HCEC 1CT (cell line): ENCODE results near the gene MTERF4.

Experiments used
- DNase-seq: peaks from one replicate; pipeline ENCODE4 v3.0.0-alpha.2; 2017

Gene MTERF4

DNA sequence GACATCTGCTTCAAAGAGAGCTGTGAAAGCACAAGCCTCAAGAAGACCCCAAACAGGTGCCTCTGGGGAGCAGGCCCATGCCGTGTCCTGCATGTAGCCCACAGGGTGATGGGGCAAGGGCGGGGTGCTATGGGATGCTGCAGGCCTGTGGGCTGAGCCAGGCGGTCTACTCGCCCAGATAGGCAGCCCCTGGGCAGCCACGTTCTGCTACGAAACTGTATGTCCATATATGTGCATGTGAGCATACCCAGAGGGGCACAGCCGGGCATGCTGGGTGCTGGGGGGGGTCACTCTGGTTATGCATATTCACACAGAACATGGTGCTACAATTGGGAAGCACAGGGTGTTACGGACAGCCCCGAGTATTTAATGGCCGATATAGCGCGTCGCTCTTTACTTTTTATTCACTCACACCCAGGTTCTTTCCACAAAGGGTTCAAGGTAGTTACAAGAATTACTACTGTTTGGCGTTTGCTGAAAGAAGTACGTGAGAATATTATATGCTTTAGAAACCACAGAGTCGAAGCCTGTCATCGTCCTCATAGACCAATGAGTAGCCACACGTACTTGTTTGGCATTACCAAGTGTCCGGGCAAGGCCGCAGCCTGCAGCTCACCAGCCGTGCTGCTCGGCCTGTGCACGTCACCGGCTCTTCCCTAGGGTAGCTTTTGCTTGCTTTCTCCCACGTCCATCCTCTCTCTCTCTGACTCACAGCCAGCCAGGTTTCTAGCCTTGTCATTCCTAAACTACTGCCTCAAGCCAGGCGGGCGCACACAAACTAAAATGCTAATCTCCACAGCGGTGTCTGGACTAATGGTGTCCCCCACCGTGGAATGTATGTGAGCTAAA lies 14.4 kb downstream of the MTERF4 start:
- DNase-seq: no peak

- DNase-seq: no peak
Observed at GRCh38 chr2:241084856-241085444, 17.1 kb downstream of the MTERF4 start.

DNA sequence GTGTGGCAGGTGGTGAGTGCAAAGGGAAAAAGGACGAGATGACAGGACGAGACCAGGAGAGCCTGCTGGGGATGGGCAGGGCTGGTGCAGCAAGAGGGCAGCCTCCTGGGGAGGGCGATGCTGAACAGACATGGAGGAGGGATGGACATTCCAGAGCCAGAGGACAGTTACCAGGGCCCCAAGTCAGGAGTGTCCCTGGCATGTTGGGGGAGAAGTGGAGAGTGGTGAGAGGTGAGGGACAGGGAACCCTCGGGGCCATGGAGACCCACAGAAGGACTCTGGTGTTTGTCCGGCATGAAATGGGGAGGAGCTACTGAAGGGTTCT lies 19.0 kb downstream of the MTERF4 start:
- no peak for DNase-seq

GRCh38 chr2:241082341-241083090 lies 19.6 kb downstream of the MTERF4 start:
- DNase-seq: no peak

DNA sequence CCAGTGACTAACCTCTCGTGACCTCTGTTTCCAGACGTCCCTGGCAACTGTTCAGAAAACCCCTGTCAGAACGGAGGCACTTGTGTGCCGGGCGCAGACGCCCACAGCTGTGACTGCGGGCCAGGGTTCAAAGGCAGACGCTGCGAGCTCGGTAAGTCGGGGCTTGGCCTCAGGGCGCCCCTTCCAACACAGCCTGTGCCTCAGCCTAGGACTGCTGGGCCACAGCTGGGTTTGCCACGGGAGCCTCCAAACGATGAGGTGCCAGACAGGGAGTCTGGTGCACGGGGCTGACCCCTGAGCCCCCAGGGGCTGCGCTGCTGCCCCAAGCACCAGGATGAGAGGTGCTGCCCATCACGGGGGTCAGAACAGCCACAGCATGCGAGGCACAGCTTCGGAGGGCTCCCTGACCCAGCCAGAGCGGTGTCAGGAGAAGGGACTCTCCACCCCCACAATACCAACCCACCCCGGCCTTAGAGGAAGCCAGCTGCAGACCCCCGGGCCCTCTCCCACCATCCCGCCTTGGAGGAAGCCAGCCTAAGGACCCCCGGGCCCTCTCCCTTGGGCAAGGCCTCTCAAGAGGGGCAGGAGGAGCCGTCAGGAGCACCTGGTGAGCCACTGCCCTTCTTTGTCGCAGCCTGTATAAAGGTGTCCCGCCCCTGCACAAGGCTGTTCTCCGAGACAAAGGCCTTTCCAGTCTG lies 20.3 kb downstream of the MTERF4 start:
- DNase-seq: peak; percentile 22

DNA sequence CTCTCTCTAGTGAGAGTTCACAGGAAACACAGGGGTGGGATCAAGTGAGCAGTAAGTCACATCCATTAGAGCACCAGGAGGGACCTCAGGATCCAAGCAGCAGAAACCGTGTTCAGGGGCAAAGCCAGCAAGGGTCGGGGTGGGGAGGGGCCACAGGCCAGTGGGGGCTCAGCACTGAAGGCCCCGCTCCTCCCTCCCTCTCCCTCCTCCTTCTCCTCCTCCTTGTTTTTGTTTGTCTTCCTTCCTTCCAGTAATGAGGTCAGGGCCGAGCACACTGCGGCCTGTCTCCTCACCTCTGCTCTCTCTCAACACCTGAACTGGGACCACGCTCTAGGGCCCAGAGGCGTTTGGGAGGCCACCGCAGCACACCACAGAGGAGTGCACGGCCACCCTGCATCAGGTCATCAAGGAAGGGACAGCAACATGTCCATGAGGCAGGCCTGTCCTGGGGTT lies 20.9 kb downstream of the MTERF4 start:
- DNase-seq: no peak

DNA sequence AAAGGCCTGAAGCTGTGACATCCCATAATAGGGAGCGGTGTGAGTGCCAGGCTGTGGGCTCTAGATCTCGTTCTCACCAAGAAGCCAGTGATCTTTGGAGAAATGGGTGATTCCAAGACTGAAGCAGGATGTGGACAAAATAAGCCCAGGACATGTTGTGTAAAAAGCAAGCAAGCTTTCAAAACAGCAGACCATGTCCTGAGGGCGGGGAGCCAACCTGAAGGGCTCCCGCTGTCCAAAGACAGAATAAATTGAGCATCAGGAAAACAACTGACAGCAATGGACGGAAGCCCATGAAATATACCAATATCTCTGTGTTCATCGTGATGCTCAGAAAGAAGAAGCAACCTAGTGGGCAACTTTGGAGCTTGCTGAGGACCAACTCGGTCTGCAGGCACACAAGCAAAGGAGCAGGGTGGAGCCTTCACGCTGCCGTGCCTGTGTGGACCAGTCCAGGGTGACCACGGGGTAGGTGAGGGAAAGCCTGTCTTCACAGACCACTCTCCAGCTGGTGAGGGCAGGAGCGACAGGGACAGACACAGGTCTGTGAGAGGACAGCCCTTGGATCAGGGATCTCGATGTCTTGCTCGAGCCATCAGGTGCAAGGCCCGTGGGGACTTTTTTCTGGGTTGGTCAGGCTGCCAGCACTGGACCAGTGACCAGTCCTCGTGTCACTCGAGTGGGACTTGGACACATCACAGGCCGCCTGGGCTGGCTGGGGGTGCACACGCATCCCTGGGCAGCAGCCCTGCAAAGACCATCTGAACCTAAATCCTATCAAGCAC lies 21.5 kb downstream of the MTERF4 start:
- DNase-seq: no peak

- DNase-seq: no peak
Observed at GRCh38 chr2:241074901-241075540, 27.1 kb downstream of the MTERF4 start.

GRCh38 chr2:241074065-241074818 lies 27.8 kb downstream of the MTERF4 start:
- DNase-seq: no peak

- no peak for DNase-seq
Observed at GRCh38 chr2:241073166-241074064, 28.7 kb downstream of the MTERF4 start.

GRCh38 chr2:241072553-241073165 lies 29.4 kb downstream of the MTERF4 start:
- no peak for DNase-seq

GRCh38 chr2:241072151-241072550 lies 29.9 kb downstream of the MTERF4 start:
- DNase-seq: no peak

DNA sequence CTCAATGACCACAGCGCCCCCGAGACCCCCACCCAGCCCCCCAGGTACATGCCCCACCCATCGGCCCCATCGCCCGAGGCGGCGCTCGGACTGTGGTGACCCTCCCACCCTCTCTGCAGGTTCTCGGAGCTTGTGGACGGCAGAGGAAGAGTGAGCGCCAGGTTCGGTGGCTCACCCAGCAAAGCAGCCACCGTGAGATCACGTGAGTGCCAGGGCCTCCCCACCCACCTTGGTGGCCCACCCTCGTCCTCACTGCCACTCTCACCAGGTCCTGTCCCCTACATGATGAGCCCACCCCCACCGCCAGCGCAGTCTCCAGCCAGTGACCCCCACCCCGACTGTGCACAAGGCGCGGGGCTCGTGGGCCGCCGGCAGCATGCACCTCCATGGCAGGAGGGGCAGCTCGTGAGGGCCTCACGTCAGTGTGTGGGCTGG lies 30.4 kb downstream of the MTERF4 start:
- DNase-seq: no peak

DNA sequence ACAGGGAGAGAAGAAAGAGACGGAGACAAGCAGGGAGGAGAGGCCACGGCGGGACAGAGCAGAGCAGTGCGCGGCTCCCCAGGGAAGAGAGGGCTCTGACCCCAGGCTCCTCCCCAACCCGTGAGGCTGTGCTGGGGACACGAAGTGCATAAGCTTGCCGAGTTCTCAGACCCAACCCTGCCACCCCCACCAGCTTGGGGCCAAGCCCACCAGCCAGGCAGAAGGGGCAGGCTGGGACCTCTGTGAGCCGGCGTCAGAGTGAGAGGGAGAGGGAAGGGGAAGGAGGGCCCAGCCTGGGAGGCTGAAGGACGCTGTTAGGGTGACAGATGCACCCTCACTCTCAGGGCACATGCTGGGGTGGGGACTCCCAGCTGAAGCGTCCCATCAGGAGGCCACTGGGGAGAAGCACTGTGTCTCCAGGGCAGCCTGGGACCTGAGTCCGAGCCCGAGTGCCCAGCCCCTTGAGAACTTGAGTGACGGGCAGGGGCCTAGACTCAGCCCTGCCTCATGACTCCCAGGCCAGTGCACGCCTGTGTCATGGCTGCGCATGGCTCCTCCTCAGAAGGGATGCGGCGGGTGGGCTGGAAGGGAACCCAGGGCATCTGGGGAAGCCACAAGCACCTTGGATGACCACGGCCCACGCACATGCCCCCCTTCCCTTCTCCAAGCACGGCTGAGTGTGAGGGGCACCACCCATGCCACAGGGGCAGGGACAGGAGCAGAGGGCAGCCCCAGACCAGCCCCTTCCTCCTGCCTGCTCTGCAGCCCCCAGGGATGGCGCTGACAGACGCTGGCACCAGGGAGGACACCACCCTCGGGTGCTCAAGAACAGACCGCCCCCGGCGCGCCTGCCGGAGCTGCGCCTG lies 31.0 kb downstream of the MTERF4 start:
- no peak for DNase-seq

GRCh38 chr2:241070361-241070760 lies 31.7 kb downstream of the MTERF4 start:
- no peak for DNase-seq

DNA sequence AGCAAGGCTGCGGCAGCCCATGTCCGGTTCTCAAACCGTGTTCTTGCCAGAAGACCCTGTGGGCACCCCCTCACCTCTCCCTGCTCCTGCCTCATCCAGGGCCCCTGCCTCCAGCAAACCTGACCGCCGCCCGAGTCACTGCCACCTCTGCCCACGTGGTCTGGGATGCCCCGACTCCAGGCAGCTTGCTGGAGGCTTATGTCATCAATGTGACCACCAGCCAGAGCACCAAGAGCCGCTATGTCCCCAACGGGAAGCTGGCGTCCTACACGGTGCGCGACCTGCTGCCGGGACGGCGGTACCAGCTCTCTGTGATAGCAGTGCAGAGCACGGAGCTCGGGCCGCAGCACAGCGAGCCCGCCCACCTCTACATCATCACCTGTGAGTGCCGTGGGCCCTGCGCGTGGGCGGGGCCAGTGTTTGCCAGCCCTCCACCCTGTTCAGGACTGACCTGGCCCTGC lies 32.2 kb downstream of the MTERF4 start:
- DNase-seq: no peak

GRCh38 chr2:241068942-241069810 lies 32.9 kb downstream of the MTERF4 start:
- no peak for DNase-seq
